GM21423 (cell line): ENCODE results near the gene LARP1.
"Not testable (repeated sequence)": the region's sequence is repeated elsewhere in the genome, so short reads cannot be mapped to it uniquely, and the experiment has no call there.

Source experiments
- ATAC-seq: cut with Tn5 transposase; IDR thresholded peaks from one replicate; pipeline ENCODE4 v1.9.1; 2021; ENCODE audit warnings: mild to moderate bottlenecking, moderate library complexity; ENCODE audit not compliant: unreplicated experiment

The LARP1 gene

DNA sequence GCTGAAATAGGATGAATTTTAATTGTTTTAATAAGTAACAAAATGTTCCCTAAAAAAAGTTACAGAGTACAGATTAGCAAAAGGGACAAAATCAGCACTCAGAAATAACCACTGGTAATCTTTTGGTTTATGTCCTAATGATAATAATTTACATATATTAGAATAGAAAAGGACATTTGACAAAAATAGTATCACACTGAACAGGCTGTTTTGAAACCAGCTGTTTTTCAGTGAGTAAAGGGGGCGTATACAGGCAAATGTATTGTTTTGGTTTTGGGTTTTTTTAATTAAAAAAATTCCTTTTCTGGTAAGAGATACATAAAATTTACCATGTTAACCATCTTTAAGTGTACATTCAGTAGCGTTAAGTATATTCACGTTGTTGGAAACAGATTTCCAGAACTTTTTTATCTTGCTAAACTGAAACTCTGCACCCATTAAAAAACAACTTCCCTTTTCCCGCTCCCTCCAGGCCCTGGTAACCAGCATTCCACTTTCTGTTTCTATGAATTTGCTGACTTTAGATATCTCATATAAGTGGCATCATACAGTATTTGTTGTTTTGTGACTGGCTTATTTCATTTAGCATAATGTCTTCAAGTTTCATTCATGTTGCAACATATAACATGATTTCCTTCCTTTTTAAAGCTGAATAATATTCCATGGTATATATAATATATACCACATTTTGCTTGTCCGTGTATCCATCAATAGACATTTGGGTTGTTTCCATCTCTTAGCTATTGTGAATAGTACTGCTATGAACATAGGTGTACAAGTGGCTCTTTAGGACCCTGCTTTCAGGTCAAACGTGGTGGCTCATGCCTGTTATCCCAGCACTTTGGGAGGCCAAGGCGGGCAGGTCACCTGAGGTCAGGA is 20.6 kb upstream of the LARP1 start:
- no peak for ATAC-seq

DNA sequence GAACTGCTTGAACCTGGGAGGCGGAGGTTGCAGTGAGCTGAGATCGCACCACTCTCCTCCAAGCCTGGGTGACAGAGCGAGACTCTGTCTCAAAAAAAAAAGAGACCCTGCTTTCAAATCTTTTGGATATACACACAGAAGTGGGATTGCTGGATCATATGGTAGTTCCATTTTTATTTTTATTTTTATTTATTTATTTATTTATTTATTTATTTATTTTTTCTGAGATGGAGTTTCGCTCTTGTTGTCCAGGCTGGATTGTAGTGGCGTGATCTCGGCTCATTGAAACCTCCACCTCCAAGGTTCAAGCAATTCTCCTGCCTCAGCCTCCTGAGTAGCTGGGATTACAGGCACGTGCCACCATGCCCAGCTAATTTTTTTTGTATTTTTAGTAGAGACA is 19.8 kb upstream of the LARP1 start:
- not testable (repeated sequence) for ATAC-seq

DNA sequence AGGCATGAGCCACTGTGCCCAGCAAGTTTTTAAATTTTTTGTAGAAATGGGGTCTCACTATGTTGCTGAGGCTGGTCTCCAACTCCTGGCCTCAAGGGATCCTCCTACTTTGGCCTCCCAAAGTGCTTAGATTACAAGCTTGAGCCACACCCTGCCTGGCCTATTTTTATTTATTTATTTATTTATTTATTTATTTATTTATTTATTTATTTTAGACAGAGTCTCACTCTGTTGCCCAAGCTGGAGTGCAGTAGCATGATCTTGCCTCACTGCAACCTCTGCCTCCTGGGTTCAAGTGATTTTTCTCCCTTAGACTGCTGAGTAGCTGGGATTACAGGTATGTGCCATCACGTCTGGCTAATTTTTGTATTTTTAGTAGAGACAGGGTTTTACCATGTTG is 18.8 kb upstream of the LARP1 start:
- not testable (repeated sequence) for ATAC-seq

DNA sequence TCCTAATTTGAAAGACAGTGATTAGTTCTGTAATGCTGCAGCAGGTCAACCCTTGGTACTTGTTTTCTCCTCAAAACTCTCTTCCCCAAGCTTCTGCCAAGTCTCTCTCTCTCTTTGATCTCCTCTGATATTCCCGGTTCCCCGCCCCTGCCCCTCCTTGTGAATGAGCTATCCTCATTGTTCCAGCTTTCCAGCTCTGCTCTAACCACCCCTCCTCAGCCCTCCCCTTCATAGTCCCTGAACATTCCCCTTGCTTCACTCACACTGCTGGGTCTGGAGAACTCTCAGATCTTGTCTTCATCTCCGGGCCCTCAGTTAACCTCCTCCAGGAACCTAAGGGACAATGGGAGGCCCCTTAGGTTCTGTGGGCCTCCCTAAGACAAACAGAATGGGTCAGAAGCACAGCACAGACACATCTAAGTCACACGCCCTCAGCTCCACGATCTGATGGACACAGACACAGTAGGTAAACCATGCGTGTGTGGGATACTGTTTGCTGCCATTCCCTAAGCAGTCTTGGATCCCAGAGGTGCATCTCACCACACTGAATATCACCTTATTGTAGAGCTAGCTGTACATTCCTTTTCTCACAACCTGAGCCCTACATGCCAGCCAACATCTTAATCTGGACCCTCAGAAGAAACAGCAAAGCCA is 17.4 kb upstream of the LARP1 start:
- no peak for ATAC-seq

DNA sequence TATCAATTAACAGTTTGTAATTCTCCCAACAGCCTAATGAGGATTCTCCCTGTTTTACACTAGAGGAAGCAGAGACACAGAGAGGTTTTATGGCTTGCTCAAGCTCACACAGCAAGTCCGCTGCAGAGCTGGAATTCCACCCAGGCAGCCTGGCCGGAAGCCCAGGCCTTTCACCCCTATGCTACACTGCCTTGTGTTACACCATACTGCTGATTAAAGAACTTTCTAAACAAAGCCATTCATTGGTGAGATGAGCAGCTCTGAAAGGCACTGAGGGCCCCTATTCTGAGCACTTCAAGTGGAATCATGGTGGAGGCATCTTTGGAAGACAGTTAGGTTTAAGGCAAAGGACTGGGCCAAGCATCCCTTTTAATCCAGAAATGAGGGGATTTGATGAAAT is 14.7 kb upstream of the LARP1 start:
- ATAC-seq = no peak

DNA sequence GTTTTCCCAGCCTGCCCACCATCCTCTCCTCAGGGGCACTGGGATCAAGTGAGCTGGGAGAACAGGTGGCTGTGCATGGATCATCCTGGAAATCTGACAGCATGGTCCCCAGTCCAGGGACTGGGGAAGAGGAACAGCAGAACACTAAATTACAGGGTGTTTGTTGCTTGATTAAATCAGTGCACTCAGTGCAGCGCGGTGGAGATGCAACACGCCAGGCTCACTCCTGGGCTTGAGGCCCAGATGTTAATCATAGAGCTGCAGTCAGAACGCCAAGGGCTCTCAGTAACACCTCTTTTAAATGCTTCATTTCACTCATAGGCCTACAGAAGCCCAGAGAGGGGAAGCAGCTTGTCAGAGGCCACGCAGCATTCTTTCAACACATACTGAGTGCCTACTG is 14.2 kb upstream of the LARP1 start:
- no peak for ATAC-seq

DNA sequence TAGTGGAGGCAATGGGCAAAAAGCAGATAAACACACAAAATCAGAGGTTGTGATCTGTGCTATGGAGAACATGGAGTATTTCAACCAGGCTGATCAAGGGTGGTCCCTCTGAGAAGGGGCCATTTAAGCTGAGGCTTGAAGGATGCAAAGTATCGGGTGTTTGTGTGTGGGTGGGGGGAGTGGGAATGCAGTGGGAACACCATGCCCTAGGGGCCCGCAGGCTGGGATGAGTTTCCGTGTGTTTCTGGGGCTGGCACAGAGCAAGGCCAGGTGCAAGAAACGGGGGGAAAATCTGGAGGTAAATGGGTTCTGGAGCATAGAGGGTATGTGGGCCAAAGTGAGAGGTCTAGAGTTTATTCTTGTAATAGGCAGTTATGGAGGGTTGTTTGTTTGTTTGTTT is 13.8 kb upstream of the LARP1 start:
- no peak for ATAC-seq

DNA sequence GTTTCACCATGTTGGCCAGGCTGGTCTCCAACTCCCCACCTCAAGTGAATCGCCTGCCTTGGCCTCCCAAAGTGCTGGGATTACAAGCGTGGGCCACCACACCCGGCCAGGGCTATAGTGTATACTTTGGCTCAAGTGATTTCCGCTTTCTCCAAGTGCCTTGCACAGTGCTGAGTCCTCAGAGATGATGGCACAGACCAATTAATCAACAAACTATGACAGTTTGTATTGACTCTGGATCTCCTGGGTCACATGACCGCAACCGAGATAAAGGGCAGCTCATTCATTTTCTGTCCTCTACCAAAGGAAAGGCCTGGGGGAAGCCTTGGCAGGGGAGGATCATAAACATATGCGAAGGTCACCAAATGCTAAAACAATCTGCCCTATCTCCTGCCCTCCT is 11.4 kb upstream of the LARP1 start:
- ATAC-seq = no peak

DNA sequence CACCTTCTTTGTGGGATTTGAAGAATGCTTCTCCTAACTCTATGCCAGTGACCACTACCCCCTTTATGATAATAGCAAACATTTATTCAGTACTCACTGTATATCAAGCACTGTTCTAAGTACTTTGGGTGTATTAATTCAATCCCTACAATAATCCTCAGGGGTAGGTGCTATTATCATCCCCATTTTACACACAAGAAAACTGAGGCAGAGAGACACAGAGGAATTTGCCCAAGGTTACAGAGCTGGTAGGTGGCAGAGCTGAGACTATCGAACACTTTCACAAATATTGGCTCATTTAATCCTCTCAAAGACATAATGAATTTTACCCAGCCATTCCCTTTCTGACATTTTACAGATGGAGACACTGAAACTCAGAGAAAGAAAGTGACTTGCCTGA is 9.8 kb upstream of the LARP1 start:
- ATAC-seq = no peak

DNA sequence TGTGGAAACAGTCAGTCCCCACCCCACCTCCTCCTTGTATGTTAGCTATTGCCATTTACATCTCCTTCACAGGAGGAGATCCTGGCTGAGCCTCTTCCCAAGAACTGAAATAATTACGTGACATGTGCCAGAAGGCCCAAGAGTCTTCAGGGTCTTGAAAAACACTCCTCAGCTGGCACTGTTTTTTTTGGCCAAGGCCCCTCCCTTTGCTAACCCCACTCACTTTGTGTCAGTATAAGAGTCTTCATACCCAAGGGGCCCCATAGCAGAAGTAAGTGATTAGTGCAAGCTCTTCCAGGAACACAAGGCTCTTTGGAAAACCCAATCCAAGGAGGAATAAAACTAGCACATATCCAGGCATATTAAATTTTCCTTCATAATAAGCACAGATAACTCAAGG is 5.7 kb upstream of the LARP1 start:
- ATAC-seq = no peak

DNA sequence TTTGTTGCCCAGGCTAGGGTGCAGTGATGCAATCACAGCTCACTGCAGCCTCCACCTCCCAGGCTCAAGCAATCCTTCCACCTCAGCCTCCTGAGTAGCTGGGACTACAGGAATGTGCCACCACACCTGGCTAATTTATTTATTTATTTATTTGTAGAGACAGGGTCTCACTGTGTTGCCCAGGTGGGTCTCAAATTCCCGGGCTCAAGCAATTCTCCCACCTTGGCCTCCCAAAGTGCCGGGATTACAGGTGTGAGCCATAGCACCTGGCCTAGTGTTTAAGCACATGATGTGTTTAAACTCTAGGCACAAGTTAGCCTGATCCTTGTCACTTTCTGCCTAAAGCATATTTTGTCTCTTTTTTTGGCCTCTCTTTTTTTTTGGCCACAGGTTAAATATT is 4.5 kb upstream of the LARP1 start:
- ATAC-seq = not testable (repeated sequence)

DNA sequence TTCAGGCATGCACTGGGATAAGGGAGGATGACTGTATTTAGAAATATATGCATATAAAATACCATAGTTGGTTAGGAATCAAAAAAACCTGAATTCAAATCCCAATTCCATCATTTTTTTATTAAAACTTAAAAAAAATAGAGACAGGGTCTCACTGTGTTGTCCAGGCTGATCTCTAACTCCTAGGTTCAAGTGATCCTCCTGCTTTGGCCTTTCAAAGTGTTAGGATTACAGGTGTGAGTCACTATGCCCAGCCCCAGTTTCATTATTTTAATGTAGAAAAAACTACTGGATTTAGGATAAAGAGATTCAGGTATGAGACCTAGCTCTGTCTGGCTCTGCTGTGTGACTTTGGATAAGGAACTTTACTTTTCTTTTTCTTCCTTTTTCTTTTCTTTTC is 3.3 kb upstream of the LARP1 start:
- ATAC-seq = no peak

DNA sequence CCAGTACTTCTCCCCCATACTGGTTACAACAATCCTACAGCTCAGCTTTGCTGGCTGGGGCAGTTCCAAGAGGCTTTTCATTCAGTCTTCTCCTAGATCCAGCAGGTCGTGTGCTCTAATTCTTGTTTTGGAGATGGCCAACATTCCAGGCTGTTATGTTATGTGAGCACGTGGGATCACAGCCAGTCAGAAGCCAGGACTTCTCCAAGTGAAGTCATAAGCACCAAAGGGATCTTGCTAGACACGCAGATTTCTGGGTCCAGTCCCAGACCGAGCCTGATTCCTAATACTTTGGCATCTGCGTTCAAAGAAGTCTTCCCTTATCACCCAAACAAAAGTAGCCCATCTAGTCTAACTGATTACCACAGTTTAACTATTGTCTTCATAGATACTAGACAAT is 1.4 kb upstream of the LARP1 start:
- no peak for ATAC-seq

DNA sequence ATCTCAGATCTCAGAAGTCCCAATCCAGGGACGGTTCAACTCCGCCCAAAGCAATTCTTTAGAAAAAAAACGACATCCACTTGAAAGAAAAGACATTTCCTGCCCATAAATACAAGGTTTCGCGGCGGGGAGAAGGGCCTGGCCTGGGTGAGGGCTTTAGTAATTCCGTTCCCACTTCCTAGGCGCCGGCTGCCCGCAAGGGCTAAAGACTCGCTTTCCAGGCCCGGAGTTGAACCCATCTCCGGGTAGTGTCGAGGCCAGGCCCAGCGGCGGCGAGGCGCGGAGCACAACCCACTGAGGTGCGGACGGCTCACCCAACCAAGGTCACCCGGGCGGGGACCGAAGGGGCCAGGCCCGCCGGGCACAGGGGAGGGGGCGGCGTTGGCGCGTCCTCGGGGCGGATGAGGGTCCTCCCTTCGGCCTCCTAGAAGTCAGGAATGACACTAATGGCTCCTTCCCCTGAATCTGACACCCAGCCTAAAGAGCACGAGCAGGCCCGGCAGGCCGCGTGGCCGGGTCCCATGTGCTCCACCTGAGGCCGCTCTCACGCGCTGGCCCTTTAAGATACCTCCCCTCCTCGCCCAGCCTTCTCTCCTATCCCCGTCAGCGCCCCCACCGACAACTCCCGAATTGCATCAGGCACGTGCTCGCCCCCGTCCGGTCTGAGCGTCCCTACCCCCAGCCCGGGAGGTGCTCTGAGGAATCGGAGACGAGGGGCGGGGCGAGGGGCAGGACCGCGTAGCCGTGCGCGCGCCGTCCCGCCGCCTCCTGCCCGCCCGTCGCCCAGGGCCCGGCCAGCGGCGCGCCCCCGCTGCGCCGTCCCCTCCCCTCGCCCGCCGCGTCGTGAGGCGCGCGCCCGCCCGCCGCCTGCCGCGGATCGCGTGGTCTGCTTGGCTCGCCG is 467 bp upstream of the LARP1 start:
- ATAC-seq = peak; percentile 91

DNA sequence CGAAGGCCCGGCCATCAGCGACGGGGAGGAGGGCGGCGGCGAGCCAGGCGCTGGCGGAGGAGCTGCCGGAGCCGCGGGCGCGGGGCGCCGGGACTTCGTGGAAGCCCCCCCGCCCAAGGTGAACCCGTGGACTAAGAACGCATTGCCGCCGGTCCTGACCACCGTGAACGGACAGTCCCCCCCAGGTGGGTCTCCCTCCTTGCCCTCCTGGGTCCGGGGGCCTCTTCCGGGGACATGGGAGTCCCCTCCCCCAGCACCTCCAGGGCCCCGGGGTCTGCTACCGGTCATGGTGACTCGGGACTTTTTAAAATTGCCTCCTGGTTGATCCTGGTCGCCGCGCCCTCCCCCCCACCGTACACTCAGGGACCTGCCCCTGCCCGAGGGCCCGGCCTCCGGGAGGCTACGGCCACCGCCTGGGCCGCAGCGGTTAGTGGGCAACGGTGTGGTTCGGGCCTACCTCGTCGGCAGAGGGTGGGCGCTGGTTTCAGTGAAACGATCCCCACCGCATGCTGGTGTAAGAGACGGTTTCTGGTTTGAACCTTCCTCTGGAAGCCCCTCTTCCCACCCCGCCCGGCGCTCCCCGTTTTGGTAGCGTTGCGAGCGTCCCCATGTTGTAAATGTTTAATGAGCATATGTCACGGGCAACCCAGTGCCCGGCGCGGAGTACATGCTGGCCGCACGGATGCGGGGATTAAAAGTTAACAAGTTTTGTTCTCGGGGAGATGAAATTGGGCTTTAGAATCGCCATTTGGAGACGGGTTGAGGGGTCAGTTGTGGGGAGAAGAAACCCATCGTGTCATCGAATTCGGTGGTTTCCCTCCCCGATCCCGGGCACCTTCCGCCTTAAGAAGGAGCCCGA is 1.1 kb downstream of the LARP1 start:
- no peak for ATAC-seq

DNA sequence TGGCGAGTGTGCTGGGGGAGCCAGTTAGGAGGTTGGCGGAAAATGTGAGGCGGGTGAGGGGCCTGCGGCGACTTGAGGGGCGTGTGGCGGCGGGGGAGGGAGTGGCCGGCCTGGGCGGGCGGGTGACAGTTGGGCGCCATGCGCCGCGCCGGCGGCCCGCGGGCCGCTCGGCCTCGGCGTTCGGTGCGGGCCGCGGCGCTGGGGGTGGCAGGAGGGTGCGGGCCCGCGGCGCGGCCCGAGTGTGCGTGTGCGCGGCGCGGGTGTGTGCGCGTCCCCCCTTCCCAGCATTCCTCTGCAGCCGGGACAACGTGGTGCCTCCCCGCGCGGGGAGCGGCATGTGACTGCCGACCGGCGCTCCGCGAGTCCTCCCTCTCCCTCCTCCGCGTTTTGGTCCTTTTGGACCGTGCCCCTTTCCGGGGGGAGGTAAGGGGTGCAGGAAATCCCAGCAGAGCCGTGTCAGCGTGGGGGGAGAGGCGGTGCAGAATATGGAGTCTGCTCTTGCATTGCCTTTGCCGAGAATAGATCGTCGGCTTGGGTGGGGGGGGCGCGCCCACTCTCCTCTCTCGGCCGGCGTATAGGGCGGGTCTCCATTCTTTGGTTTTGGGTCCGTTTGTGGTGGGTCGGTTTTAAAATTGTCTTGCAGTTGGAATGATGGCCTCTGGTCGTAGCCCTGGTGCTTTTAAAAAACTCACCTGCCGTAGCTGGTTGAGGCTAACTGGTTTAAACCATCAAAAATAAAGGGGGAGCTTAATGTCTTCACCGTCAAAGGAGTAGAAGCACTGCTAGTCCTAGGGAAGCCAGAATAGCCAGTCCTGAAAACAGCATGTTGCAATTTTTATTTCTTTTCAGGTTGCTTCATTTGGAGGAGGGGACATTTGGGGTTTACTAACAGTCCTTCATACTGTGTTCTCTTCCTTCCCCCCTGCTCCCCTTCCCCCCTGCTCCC is 2.0 kb downstream of the LARP1 start:
- ATAC-seq = no peak

DNA sequence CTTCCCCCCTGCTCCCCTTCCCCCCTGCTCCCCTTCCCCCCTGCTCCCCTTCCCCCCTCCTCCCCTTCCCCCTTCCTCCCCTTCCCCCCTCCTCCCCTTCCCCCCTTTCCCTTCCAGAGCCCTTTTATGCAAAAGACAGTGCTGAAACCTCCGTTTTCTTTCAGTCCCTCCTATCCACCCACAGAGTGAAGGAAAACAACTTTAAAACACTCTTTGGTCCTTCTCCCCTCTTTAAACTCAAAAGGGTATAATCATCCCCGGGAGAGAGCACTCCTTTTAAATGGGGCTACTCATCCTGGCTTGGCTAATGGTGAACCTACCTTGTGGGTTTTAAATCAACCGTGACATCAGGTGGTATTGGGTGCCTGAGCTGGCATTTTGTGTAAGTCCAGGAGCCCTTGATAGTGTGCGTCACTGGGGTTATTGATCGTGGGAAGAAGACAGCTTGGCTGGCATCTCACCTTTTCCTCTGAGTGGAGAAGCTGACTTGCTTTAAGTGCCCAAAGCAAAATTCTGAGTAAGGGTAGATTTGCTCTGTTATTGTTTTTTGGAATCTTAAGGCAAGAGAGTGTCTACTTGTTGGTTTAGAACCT is 2.7 kb downstream of the LARP1 start:
- ATAC-seq = no peak

DNA sequence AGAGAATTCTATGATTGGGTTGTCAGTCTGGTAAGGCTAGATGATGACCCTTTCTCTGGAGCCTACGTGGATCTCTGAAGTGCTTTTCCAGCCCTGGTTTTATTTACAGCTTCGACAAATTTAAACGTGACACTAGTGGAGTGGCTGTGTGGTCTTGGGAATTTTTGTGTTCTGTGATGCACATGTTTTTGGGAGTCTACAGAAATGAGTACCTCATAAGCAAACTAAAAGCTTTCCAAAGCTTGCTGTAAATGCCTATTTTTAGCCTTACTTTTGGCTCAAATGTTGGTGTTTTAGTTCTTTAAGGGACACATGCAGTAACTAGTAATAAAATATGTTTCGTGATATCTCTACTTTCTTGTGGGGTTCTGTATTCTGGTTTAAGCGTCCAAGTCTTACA is 3.3 kb downstream of the LARP1 start:
- ATAC-seq = no peak

DNA sequence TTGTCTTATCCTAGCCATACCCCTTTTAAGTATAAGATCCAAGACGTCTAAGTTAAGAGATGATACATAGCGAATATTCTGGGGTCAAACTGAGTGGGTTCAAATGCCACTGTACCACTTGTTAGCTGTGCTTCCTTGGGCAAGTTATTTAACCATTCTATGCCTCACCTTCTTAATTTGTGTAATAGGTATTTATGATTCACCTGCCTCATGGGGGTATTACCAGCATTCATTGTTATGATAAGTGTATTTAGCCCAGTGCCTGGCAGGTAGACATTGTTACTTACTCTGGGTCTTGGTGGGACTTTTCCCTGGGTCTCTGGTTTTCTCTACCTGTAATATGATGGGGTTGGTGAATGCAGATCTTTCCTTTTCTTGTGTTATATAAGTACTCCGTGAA is 3.8 kb downstream of the LARP1 start:
- ATAC-seq = no peak
